ENCODE measurements around the gene PRODH2. TPM values are rescaled to one million over a fixed set of nuclear protein-coding genes. Genes with fewer than 3 reads are reported as not detected.

PRODH2 gene
- total and polyA plus RNA-seq, 2 of the 13 experiments (the other 11 are each of a cell fraction or from before 2014, with no cell fraction given): 86.7 to 118 TPM

DNA sequence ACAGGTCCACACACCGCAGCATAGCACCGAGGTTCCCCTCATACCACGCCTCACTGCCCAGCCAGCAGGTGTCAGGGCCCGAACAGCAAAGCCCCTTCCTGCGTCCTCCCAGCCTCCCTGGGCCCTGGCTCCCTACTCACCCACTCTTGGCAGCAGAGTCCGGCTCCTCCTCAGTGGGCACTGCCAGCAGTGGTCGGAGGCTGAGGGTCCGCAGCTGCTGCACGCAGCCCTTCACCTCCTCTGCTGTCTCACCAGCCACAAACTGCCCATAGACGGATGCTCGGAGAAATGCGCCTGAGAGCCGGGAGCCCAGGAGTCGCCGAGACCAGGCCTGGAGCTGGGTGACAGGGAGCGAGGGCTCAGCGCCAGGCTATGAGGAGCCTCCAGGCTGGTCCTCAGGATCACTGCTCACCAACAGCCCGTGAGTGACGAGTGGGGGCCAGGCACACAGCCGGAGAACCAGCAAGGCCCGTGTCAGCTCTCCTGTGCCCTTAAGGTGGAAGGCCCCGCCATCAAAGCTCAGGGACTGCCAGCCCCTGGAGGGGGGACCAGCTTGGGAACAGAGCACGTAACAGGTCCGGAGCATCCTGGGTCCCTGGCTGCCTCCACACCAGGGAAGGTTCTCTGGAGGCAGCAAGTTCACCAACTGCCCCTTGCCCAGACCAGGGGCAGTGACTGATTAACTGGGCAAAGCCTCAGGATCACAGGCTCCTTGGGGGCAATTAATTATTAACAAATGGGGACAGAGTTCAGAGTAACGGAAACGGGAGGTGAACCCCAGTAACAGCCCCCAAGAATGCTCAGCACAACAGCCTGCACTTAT, at the start of gene PRODH2 (continued):
- TF ChIP-seq ZKSCAN8 (CRISPR knock-in tag; IDR thresholded peaks at IDR 0.05; ENCODE audit: borderline replicate concordance) (no peak), ZNF451 (CRISPR knock-in tag; IDR thresholded peaks at IDR 0.05) (peak; percentile 34), ZNF333 (CRISPR knock-in tag; IDR thresholded peaks at IDR 0.05; ENCODE audit: borderline replicate concordance) (no peak), SAFB2 (CRISPR knock-in tag; IDR thresholded peaks at IDR 0.05; ENCODE audit: borderline replicate concordance, low read depth) (peak; percentile 65; the same call in 1 of the 2 replicates), ATAD3A (CRISPR knock-in tag; IDR thresholded peaks at IDR 0.05) (no peak), ZNF780A (CRISPR knock-in tag; IDR thresholded peaks at IDR 0.05) (0 out of 2 replicates have a peak, but pooled peaks have one; percentile 11), ZNF713 (CRISPR knock-in tag; IDR thresholded peaks at IDR 0.05) (no peak), ZNF773 (CRISPR knock-in tag; IDR thresholded peaks at IDR 0.05; ENCODE audit: borderline replicate concordance) (no peak), ZNF607 (CRISPR knock-in tag; IDR thresholded peaks at IDR 0.05; ENCODE audit: borderline replicate concordance) (no peak; the same call in 1 of the 2 replicates), ATF7-NPFF (CRISPR knock-in tag; IDR thresholded peaks at IDR 0.05; ENCODE audit: low read depth) (no peak), ZFP36L1 (CRISPR knock-in tag; IDR thresholded peaks at IDR 0.05) (peak; percentile 76; the same call in 1 of the 2 replicates)
- TF ChIP-seq, protein P1, sequence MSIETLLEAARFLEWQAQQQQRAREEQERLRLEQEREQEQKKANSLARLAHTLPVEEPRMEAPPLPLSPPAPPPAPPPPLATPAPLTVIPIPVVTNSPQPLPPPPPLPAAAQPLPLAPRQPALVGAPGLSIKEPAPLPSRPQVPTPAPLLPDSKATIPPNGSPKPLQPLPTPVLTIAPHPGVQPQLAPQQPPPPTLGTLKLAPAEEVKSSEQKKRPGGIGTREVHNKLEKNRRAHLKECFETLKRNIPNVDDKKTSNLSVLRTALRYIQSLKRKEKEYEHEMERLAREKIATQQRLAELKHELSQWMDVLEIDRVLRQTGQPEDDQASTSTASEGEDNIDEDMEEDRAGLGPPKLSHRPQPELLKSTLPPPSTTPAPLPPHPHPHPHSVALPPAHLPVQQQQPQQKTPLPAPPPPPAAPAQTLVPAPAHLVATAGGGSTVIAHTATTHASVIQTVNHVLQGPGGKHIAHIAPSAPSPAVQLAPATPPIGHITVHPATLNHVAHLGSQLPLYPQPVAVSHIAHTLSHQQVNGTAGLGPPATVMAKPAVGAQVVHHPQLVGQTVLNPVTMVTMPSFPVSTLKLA (IDR thresholded peaks at IDR 0.05): no peak
- TF ChIP-seq, protein P2, sequence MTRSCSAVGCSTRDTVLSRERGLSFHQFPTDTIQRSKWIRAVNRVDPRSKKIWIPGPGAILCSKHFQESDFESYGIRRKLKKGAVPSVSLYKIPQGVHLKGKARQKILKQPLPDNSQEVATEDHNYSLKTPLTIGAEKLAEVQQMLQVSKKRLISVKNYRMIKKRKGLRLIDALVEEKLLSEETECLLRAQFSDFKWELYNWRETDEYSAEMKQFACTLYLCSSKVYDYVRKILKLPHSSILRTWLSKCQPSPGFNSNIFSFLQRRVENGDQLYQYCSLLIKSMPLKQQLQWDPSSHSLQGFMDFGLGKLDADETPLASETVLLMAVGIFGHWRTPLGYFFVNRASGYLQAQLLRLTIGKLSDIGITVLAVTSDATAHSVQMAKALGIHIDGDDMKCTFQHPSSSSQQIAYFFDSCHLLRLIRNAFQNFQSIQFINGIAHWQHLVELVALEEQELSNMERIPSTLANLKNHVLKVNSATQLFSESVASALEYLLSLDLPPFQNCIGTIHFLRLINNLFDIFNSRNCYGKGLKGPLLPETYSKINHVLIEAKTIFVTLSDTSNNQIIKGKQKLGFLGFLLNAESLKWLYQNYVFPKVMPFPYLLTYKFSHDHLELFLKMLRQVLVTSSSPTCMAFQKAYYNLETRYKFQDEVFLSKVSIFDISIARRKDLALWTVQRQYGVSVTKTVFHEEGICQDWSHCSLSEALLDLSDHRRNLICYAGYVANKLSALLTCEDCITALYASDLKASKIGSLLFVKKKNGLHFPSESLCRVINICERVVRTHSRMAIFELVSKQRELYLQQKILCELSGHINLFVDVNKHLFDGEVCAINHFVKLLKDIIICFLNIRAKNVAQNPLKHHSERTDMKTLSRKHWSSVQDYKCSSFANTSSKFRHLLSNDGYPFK (CRISPR knock-in tag; IDR thresholded peaks at IDR 0.05; ENCODE audit: borderline replicate concordance): peak; percentile 6; the same call in 1 of the 2 replicates
- TF ChIP-seq, protein P3, sequence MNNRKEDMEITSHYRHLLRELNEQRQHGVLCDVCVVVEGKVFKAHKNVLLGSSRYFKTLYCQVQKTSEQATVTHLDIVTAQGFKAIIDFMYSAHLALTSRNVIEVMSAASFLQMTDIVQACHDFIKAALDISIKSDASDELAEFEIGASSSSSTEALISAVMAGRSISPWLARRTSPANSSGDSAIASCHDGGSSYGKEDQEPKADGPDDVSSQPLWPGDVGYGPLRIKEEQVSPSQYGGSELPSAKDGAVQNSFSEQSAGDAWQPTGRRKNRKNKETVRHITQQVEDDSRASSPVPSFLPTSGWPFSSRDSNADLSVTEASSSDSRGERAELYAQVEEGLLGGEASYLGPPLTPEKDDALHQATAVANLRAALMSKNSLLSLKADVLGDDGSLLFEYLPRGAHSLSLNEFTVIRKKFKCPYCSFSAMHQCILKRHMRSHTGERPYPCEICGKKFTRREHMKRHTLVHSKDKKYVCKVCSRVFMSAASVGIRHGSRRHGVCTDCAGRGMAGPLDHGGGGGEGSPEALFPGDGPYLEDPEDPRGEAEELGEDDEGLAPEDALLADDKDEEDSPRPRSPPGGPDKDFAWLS (CRISPR knock-in tag; IDR thresholded peaks at IDR 0.05; ENCODE audit: borderline replicate concordance): no peak
- TF ChIP-seq, protein P4, sequence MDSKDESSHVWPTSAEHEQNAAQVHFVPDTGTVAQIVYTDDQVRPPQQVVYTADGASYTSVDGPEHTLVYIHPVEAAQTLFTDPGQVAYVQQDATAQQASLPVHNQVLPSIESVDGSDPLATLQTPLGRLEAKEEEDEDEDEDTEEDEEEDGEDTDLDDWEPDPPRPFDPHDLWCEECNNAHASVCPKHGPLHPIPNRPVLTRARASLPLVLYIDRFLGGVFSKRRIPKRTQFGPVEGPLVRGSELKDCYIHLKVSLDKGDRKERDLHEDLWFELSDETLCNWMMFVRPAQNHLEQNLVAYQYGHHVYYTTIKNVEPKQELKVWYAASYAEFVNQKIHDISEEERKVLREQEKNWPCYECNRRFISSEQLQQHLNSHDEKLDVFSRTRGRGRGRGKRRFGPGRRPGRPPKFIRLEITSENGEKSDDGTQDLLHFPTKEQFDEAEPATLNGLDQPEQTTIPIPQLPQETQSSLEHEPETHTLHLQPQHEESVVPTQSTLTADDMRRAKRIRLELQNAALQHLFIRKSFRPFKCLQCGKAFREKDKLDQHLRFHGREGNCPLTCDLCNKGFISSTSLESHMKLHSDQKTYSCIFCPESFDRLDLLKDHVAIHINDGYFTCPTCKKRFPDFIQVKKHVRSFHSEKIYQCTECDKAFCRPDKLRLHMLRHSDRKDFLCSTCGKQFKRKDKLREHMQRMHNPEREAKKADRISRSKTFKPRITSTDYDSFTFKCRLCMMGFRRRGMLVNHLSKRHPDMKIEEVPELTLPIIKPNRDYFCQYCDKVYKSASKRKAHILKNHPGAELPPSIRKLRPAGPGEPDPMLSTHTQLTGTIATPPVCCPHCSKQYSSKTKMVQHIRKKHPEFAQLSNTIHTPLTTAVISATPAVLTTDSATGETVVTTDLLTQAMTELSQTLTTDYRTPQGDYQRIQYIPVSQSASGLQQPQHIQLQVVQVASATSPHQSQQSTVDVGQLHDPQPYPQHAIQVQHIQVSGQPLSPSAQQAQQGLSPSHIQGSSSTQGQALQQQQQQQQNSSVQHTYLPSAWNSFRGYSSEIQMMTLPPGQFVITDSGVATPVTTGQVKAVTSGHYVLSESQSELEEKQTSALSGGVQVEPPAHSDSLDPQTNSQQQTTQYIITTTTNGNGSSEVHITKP (CRISPR knock-in tag; IDR thresholded peaks at IDR 0.05; ENCODE audit: low read depth): 0 out of 2 replicates have a peak, but pooled peaks have one; percentile 48
- TF ChIP-seq, protein P5, sequence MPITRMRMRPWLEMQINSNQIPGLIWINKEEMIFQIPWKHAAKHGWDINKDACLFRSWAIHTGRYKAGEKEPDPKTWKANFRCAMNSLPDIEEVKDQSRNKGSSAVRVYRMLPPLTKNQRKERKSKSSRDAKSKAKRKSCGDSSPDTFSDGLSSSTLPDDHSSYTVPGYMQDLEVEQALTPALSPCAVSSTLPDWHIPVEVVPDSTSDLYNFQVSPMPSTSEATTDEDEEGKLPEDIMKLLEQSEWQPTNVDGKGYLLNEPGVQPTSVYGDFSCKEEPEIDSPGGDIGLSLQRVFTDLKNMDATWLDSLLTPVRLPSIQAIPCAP (CRISPR knock-in tag; IDR thresholded peaks at IDR 0.05; ENCODE audit: low read depth): no peak
